GM23338 (cell line): ENCODE results near the gene UBE2F. TPM values are rescaled to one million over a fixed set of nuclear protein-coding genes. Genes with fewer than 3 reads are reported as not detected.

ENCODE experiments used
- ATAC-seq: fragments of 200-7000 bp; cut with Tn5 transposase; 3 replicates; pipeline ENCODE4 v1.9.1; 2020
- DNase-seq: peaks from one replicate; pipeline ENCODE4 v3.0.0-alpha.2; 2015; ENCODE audit warnings: low spot score
- H2AFZ ChIP-seq: fragments of 200-600 bp; sonication (generic); 2 replicates; pipeline ENCODE4 v1.8.0; 2016; ENCODE audit warnings: antibody characterized with exemption, mild to moderate bottlenecking, moderate library complexity
- H3F3A ChIP-seq: fragments of 200-600 bp; sonication (generic); replicated peaks from 2 replicates; pipeline ENCODE4 v1.8.0; 2017; ENCODE audit warnings: antibody characterized with exemption, mixed run types, low read depth
- H3K27ac ChIP-seq: fragments of 200-600 bp; sonication (generic); 2 replicates; pipeline ENCODE4 v1.6.1; 2016; ENCODE audit warnings: low read depth
- H3K27me3 ChIP-seq: fragments of 200-600 bp; sonication (generic); 2 replicates; pipeline ENCODE4 v1.8.0; 2016; ENCODE audit warnings: mild to moderate bottlenecking, mixed run types, moderate library complexity; ENCODE audit not compliant: insufficient read depth
- H3K36me3 ChIP-seq: fragments of 200-600 bp; sonication (generic); 2 replicates; pipeline ENCODE4 v1.8.0; 2016; ENCODE audit warnings: mild to moderate bottlenecking; ENCODE audit not compliant: insufficient read depth
- H3K4me1 ChIP-seq: fragments of 200-600 bp; sonication (generic); 2 replicates; pipeline ENCODE4 v1.8.0; 2016; ENCODE audit warnings: mild to moderate bottlenecking, moderate library complexity; ENCODE audit not compliant: insufficient read depth
- H3K4me2 ChIP-seq: fragments of 200-600 bp; sonication (generic); 2 replicates; pipeline ENCODE4 v1.7.1; 2017; ENCODE audit warnings: mixed run types
- H3K4me3 ChIP-seq: fragments of 200-600 bp; sonication (generic); 2 replicates; pipeline ENCODE4 v1.6.1; 2016; ENCODE audit warnings: mixed run types
- H3K79me2 ChIP-seq: fragments of 200-600 bp; sonication (generic); replicated peaks from 2 replicates; pipeline ENCODE4 v1.8.0; 2017; ENCODE audit warnings: mild to moderate bottlenecking; ENCODE audit not compliant: insufficient read depth
- H3K9me2 ChIP-seq: fragments of 200-600 bp; sonication (generic); 2 replicates; pipeline ENCODE4 v1.8.0; 2017; ENCODE audit not compliant: insufficient read depth
- H4K20me1 ChIP-seq: fragments of 200-600 bp; sonication (generic); replicated peaks from 2 replicates; pipeline ENCODE4 v1.8.0; 2017; ENCODE audit warnings: mild to moderate bottlenecking; ENCODE audit not compliant: insufficient read depth
- H3K27ac Mint-ChIP-seq: 2 replicates; pipeline ENCODE4 v1.8.0; 2020; ENCODE audit warnings: inconsistent platforms, mild to moderate bottlenecking, moderate library complexity, mixed read lengths
- H3K27me3 Mint-ChIP-seq: 3 replicates; pipeline ENCODE4 v1.8.0; 2022; ENCODE audit warnings: low read depth, mild to moderate bottlenecking, moderate library complexity, mixed read lengths, inconsistent platforms; ENCODE audit not compliant: insufficient read depth, poor library complexity
- H3K36me3 Mint-ChIP-seq: 3 replicates; pipeline ENCODE4 v1.8.0; 2021; ENCODE audit warnings: low read depth, mild to moderate bottlenecking, inconsistent platforms, moderate library complexity, mixed read lengths
- H3K4me1 Mint-ChIP-seq: 3 replicates; pipeline ENCODE4 v1.8.0; 2020; ENCODE audit warnings: mild to moderate bottlenecking, inconsistent platforms, mixed read lengths
- H3K4me3 Mint-ChIP-seq: 3 replicates; pipeline ENCODE4 v1.8.0; 2021; ENCODE audit warnings: moderate library complexity, mild to moderate bottlenecking, inconsistent platforms, mixed read lengths
- H3K9me3 Mint-ChIP-seq: 3 replicates; pipeline ENCODE4 v1.8.0; 2020; ENCODE audit warnings: moderate library complexity, mild to moderate bottlenecking, inconsistent platforms, mixed read lengths
- CREB1 ChIP-seq: fragments of 250-450 bp; sonication (Bioruptor Pico); IDR thresholded peaks from 2 replicates; pipeline ENCODE4 v1.5.0; 2020; ENCODE audit warnings: low read depth, mild to moderate bottlenecking, moderate library complexity
- CTCF ChIP-seq, 2 experiments: fragments of 200-600 bp in 1 of 2; sonication (generic) in 1 of 2; conservative IDR thresholded peaks; 2 replicates each; pipeline versions ENCODE4 v1.5.1 to v1.6.1; 2016 to 2017; ENCODE audit warnings: antibody characterized with exemption in 2 of 2, low read depth in 2 of 2, mild to moderate bottlenecking in 2 of 2, moderate library complexity in 1 of 2
- EZH2 ChIP-seq: fragments of 200-600 bp; sonication (generic); IDR thresholded peaks from one replicate; pipeline ENCODE4 v1.8.0; 2017; ENCODE audit warnings: antibody characterized with exemption, mild to moderate bottlenecking, low read depth; ENCODE audit not compliant: unreplicated experiment
- EZH2phosphoT487 ChIP-seq: fragments of 200-600 bp; sonication (generic); IDR thresholded peaks from one replicate; pipeline ENCODE4 v1.8.1; 2018; ENCODE audit warnings: antibody characterized with exemption; ENCODE audit not compliant: unreplicated experiment
- JUNB ChIP-seq: IDR thresholded peaks from one replicate; pipeline ENCODE4 v1.6.1; 2016; ENCODE audit warnings: antibody characterized with exemption; ENCODE audit not compliant: unreplicated experiment
- NANOG ChIP-seq: IDR thresholded peaks from 2 replicates; pipeline ENCODE4 v1.6.1; 2016; ENCODE audit warnings: antibody characterized with exemption, borderline replicate concordance
- POLR2AphosphoS5 ChIP-seq: IDR thresholded peaks from 2 replicates; pipeline ENCODE4 v1.6.1; 2016; ENCODE audit warnings: antibody characterized with exemption, low read depth
- STAT1 ChIP-seq: IDR thresholded peaks from one replicate; pipeline ENCODE4 v1.6.1; 2016; ENCODE audit warnings: antibody characterized with exemption; ENCODE audit not compliant: unreplicated experiment
- ZNF114 ChIP-seq: fragments of 250-450 bp; sonication (Bioruptor Pico); IDR thresholded peaks from 2 replicates; pipeline ENCODE4 v1.5.0; 2020; ENCODE audit warnings: mild to moderate bottlenecking, moderate library complexity
- ZNF331 ChIP-seq: fragments of 250-450 bp; sonication (Bioruptor Pico); IDR thresholded peaks from 2 replicates; pipeline ENCODE4 v1.5.0; 2020; ENCODE audit warnings: low read depth, mild to moderate bottlenecking, moderate library complexity
- polyA plus RNA-seq: library from polyadenylated mRNA; unstranded; fragments of >200 nt; fragmentation: Nextera tagmentation; extraction: Ambion mirVana; gene quantifications from 2 replicates; pipeline ENCODE4 v1.2.1, GENCODE V29; 2016
- total RNA-seq: library from RNA; depleted of rRNA; stranded (reverse); fragments of >200 nt; shearing (Covaris generic); gene quantifications from 2 replicates; pipeline ENCODE4 v1.2.3, GENCODE V29; 2014
- TF ChIP-seq, protein P1 (sequence below): IDR thresholded peaks from 2 replicates; pipeline ENCODE4 v1.6.1; 2016; ENCODE audit warnings: antibody characterized with exemption
- TF ChIP-seq, protein P2 (sequence below): IDR thresholded peaks from one replicate; pipeline ENCODE4 v1.6.1; 2018; ENCODE audit warnings: antibody characterized with exemption; ENCODE audit not compliant: unreplicated experiment
- TF ChIP-seq, protein P3 (sequence below): fragments of 250-450 bp; sonication (Bioruptor Pico); IDR thresholded peaks from 2 replicates; pipeline ENCODE4 v1.5.0; 2020; ENCODE audit warnings: mild to moderate bottlenecking, moderate library complexity

Gene UBE2F
- total and polyA plus RNA-seq, 2 experiments from 2014 or later: 98.2 to 106 TPM

GRCh38 chr2:238021327-238021726 is 54.5 kb downstream of the UBE2F start:
- Mint-ChIP-seq H3K4me3 (no peak overlapping the region), H3K27me3 (peaks cover 8% of the 10 kb centered on the region), H3K4me1 (0 out of 3 replicates have a peak, but pooled peaks cover 2% of the 10 kb centered on the region), H3K27ac (no peak overlapping the region), H3K36me3 (peaks cover 6% of the 10 kb centered on the region; the same call in 1 of the 3 replicates), H3K9me3 (no peaks in the 10 kb centered on the region)
- H3K27me3 ChIP-seq: no peaks in the 10 kb centered on the region
- ATAC-seq (no peak), DNase-seq (no peak)
- no peaks in the 10 kb centered on the region for H3K9me2 ChIP-seq
- H3K4me3 ChIP-seq: no peak overlapping the region
- H3K4me2 ChIP-seq: no peak overlapping the region
- peaks cover 5% of the 10 kb centered on the region; the same call in 1 of the 2 replicates for H4K20me1 ChIP-seq
- H2AFZ ChIP-seq: no peak overlapping the region
- no peak overlapping the region for H3K27ac ChIP-seq
- no peaks in the 10 kb centered on the region for H3K79me2 ChIP-seq
- H3K4me1 ChIP-seq: no peaks in the 10 kb centered on the region
- no peaks in the 10 kb centered on the region for H3F3A ChIP-seq
- TF ChIP-seq POLR2AphosphoS5 (no peak), EZH2phosphoT487 (no peak), ZNF331 (no peak), CREB1 (CRISPR knock-in tag) (no peak), NANOG (no peak), ZNF114 (CRISPR knock-in tag) (no peak), JUNB (no peak), STAT1 (no peak), CTCF (conservative IDR thresholded peaks at IDR 0.05; ENCODE audit: low read depth in 2 of 2) (no peak), EZH2 (no peak)
- TF ChIP-seq, protein P1, sequence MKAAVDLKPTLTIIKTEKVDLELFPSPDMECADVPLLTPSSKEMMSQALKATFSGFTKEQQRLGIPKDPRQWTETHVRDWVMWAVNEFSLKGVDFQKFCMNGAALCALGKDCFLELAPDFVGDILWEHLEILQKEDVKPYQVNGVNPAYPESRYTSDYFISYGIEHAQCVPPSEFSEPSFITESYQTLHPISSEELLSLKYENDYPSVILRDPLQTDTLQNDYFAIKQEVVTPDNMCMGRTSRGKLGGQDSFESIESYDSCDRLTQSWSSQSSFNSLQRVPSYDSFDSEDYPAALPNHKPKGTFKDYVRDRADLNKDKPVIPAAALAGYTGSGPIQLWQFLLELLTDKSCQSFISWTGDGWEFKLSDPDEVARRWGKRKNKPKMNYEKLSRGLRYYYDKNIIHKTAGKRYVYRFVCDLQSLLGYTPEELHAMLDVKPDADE: no peak
- TF ChIP-seq, protein P2, sequence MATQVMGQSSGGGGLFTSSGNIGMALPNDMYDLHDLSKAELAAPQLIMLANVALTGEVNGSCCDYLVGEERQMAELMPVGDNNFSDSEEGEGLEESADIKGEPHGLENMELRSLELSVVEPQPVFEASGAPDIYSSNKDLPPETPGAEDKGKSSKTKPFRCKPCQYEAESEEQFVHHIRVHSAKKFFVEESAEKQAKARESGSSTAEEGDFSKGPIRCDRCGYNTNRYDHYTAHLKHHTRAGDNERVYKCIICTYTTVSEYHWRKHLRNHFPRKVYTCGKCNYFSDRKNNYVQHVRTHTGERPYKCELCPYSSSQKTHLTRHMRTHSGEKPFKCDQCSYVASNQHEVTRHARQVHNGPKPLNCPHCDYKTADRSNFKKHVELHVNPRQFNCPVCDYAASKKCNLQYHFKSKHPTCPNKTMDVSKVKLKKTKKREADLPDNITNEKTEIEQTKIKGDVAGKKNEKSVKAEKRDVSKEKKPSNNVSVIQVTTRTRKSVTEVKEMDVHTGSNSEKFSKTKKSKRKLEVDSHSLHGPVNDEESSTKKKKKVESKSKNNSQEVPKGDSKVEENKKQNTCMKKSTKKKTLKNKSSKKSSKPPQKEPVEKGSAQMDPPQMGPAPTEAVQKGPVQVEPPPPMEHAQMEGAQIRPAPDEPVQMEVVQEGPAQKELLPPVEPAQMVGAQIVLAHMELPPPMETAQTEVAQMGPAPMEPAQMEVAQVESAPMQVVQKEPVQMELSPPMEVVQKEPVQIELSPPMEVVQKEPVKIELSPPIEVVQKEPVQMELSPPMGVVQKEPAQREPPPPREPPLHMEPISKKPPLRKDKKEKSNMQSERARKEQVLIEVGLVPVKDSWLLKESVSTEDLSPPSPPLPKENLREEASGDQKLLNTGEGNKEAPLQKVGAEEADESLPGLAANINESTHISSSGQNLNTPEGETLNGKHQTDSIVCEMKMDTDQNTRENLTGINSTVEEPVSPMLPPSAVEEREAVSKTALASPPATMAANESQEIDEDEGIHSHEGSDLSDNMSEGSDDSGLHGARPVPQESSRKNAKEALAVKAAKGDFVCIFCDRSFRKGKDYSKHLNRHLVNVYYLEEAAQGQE: no peak
- TF ChIP-seq, protein P3, sequence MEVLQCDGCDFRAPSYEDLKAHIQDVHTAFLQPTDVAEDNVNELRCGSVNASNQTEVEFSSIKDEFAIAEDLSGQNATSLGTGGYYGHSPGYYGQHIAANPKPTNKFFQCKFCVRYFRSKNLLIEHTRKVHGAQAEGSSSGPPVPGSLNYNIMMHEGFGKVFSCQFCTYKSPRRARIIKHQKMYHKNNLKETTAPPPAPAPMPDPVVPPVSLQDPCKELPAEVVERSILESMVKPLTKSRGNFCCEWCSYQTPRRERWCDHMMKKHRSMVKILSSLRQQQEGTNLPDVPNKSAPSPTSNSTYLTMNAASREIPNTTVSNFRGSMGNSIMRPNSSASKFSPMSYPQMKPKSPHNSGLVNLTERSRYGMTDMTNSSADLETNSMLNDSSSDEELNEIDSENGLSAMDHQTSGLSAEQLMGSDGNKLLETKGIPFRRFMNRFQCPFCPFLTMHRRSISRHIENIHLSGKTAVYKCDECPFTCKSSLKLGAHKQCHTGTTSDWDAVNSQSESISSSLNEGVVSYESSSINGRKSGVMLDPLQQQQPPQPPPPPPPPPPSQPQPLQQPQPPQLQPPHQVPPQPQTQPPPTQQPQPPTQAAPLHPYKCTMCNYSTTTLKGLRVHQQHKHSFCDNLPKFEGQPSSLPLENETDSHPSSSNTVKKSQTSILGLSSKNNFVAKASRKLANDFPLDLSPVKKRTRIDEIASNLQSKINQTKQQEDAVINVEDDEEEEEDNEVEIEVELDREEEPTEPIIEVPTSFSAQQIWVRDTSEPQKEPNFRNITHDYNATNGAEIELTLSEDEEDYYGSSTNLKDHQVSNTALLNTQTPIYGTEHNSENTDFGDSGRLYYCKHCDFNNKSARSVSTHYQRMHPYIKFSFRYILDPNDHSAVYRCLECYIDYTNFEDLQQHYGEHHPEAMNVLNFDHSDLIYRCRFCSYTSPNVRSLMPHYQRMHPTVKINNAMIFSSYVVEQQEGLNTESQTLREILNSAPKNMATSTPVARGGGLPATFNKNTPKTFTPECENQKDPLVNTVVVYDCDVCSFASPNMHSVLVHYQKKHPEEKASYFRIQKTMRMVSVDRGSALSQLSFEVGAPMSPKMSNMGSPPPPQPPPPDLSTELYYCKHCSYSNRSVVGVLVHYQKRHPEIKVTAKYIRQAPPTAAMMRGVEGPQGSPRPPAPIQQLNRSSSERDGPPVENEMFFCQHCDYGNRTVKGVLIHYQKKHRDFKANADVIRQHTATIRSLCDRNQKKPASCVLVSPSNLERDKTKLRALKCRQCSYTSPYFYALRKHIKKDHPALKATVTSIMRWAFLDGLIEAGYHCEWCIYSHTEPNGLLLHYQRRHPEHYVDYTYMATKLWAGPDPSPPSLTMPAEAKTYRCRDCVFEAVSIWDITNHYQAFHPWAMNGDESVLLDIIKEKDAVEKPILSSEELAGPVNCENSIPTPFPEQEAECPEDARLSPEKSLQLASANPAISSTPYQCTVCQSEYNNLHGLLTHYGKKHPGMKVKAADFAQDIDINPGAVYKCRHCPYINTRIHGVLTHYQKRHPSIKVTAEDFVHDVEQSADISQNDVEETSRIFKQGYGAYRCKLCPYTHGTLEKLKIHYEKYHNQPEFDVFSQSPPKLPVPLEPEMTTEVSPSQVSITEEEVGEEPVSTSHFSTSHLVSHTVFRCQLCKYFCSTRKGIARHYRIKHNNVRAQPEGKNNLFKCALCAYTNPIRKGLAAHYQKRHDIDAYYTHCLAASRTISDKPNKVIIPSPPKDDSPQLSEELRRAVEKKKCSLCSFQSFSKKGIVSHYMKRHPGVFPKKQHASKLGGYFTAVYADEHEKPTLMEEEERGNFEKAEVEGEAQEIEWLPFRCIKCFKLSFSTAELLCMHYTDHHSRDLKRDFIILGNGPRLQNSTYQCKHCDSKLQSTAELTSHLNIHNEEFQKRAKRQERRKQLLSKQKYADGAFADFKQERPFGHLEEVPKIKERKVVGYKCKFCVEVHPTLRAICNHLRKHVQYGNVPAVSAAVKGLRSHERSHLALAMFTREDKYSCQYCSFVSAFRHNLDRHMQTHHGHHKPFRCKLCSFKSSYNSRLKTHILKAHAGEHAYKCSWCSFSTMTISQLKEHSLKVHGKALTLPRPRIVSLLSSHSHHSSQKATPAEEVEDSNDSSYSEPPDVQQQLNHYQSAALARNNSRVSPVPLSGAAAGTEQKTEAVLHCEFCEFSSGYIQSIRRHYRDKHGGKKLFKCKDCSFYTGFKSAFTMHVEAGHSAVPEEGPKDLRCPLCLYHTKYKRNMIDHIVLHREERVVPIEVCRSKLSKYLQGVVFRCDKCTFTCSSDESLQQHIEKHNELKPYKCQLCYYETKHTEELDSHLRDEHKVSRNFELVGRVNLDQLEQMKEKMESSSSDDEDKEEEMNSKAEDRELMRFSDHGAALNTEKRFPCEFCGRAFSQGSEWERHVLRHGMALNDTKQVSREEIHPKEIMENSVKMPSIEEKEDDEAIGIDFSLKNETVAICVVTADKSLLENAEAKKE: no peak
- H3K36me3 ChIP-seq: no peaks in the 10 kb centered on the region; the same call in 1 of the 2 replicates
